HL-60 (cell line): ENCODE measurements around the gene POLR1G.

Experiments
- CTCF ChIP-seq: IDR thresholded peaks from one replicate; pipeline ENCODE4 v1.5.1; 2011; ENCODE audit warnings: low read length, control low read depth, inconsistent platforms; ENCODE audit not compliant: insufficient read depth
- POLR2AphosphoS5 ChIP-seq: IDR thresholded peaks from 2 replicates; pipeline ENCODE4 v1.6.1; 2012; ENCODE audit warnings: low read depth

- TF ChIP-seq CTCF, result no peak
- TF ChIP-seq POLR2AphosphoS5, result no peak
Measured at GRCh38 chr19:45385392-45386221, 20.8 kb upstream of the POLR1G start.
